Hepatocyte (in vitro differentiated cells): ENCODE data around the gene THUMPD3. TPM values are rescaled to one million over a fixed set of nuclear protein-coding genes. Genes with fewer than 3 reads are reported as not detected.

ENCODE experiments used
- DNase-seq: peaks from one replicate; pipeline ENCODE4 v3.0.0-alpha.2; 2016; ENCODE audit warnings: low spot score
- H2AFZ ChIP-seq: fragments of 200-600 bp; sonication (generic); 2 replicates; pipeline ENCODE4 v1.6.0; 2016; ENCODE audit warnings: antibody characterized with exemption, mild to moderate bottlenecking
- H3K27ac ChIP-seq: fragments of 200-600 bp; sonication (generic); 2 replicates; pipeline ENCODE4 v1.5.1; 2016; ENCODE audit warnings: mild to moderate bottlenecking
- H3K27me3 ChIP-seq: fragments of 200-600 bp; sonication (generic); 2 replicates; pipeline ENCODE4 v1.6.1; 2016
- H3K36me3 ChIP-seq: fragments of 200-600 bp; sonication (generic); replicated peaks from 2 replicates; pipeline ENCODE4 v1.5.1; 2016; ENCODE audit warnings: low read depth; ENCODE audit not compliant: insufficient read depth
- H3K4me1 ChIP-seq: fragments of 200-600 bp; sonication (generic); 2 replicates; pipeline ENCODE4 v1.5.1; 2016; ENCODE audit warnings: mild to moderate bottlenecking, moderate library complexity; ENCODE audit not compliant: insufficient read depth
- H3K4me2 ChIP-seq: fragments of 200-600 bp; sonication (generic); 2 replicates; pipeline ENCODE4 v1.6.0; 2016
- H3K4me3 ChIP-seq: fragments of 200-600 bp; sonication (generic); 2 replicates; pipeline ENCODE4 v1.5.1; 2016; ENCODE audit warnings: mild to moderate bottlenecking
- H3K79me2 ChIP-seq: fragments of 200-600 bp; sonication (generic); 2 replicates; pipeline ENCODE4 v1.6.0; 2017; ENCODE audit warnings: mild to moderate bottlenecking
- H3K9me2 ChIP-seq: fragments of 200-600 bp; sonication (generic); replicated peaks from 2 replicates; pipeline ENCODE4 v1.6.0; 2017; ENCODE audit warnings: mild to moderate bottlenecking; ENCODE audit not compliant: insufficient read depth
- H3K9me3 ChIP-seq: fragments of 200-600 bp; sonication (generic); 2 replicates; pipeline ENCODE4 v1.5.1; 2016; ENCODE audit warnings: low read depth, mild to moderate bottlenecking
- H4K20me1 ChIP-seq: fragments of 200-600 bp; sonication (generic); 2 replicates; pipeline ENCODE4 v1.6.0; 2016; ENCODE audit warnings: mild to moderate bottlenecking; ENCODE audit not compliant: insufficient read depth, poor library complexity, severe bottlenecking
- CTCF ChIP-seq: fragments of 200-600 bp; sonication (generic); IDR thresholded peaks from 2 replicates; pipeline ENCODE4 v1.5.1; 2016; ENCODE audit warnings: antibody characterized with exemption, mild to moderate bottlenecking; ENCODE audit not compliant: poor library complexity
- EZH2 ChIP-seq: fragments of 200-600 bp; sonication (generic); IDR thresholded peaks from 2 replicates; pipeline ENCODE4 v1.6.1; 2016; ENCODE audit warnings: antibody characterized with exemption, mild to moderate bottlenecking, borderline replicate concordance
- EZH2phosphoT487 ChIP-seq: fragments of 200-600 bp; sonication (generic); IDR thresholded peaks from one replicate; pipeline ENCODE4 v1.6.1; 2018; ENCODE audit warnings: antibody characterized with exemption, mild to moderate bottlenecking, low read depth, moderate library complexity; ENCODE audit not compliant: unreplicated experiment, severe bottlenecking
- WGBS: methylation state at CpG from one replicate; pipeline ENCODE4 v1.1.6; 2016; ENCODE audit warnings: low lambda C conversion rate; ENCODE audit errors: missing lambda C conversion rate; 5-methylcytosine and 5-hydroxymethylcytosine counted together
- polyA plus RNA-seq: library from polyadenylated mRNA; unstranded; fragments of >200 nt; fragmentation: Nextera tagmentation; extraction: Ambion mirVana; gene quantifications from 2 replicates; pipeline ENCODE4 v1.2.1, GENCODE V29; 2016
- total RNA-seq: library from RNA; depleted of rRNA; stranded (reverse); fragments of >200 nt; gene quantifications from 2 replicates; pipeline ENCODE4 v1.2.3, GENCODE V29; 2014

THUMPD3 gene
- total and polyA plus RNA-seq, 2 experiments from 2014 or later = 17.3 to 22.7 TPM

GRCh38 chr3:9369508-9369907 lies 6.7 kb downstream of the THUMPD3 start:
- Histone ChIP-seq H3K27ac (no peak overlapping the region), H3K4me1 (peaks cover 2% of the 10 kb centered on the region), H4K20me1 (no peaks in the 10 kb centered on the region), H3K36me3 (no peaks in the 10 kb centered on the region), H3K79me2 (peaks cover 1% of the 10 kb centered on the region), H3K27me3 (no peaks in the 10 kb centered on the region), H3K4me3 (no peak overlapping the region), H3K9me2 (no peaks in the 10 kb centered on the region), H2AFZ (no peak overlapping the region), H3K9me3 (no peaks in the 10 kb centered on the region), H3K4me2 (no peak overlapping the region)
- no peak for DNase-seq
- TF ChIP-seq CTCF (no peak), EZH2 (no peak), EZH2phosphoT487 (no peak)
- 94% methylated on average over 1 of the region's 1 CpG for WGBS

DNA sequence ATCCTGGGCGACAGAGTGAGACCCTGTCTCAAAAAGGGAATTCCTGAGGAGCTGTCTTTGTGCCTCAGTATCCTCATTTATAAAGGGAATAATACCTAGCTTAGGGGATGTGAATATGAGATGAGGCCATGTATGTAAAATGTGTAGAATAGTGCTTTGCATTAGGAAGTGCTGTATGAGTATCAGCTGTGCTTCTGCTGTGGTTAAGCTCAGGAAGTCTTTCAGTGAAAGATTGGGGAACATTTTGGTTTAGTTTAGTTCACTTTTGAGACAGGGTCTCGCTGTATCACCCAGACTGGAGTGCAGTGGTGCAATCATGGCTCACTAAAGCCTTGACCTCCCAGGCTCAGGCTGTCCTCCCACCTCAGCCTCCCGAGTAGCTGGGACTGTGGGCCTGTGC lies 10.6 kb downstream of the THUMPD3 start:
- Histone ChIP-seq H3K27me3 (no peaks in the 10 kb centered on the region), H3K9me2 (no peaks in the 10 kb centered on the region), H2AFZ (no peak overlapping the region), H3K9me3 (no peaks in the 10 kb centered on the region), H3K4me3 (no peak overlapping the region), H3K4me1 (no peaks in the 10 kb centered on the region), H3K27ac (no peak overlapping the region), H4K20me1 (no peaks in the 10 kb centered on the region), H3K79me2 (no peaks in the 10 kb centered on the region), H3K4me2 (no peak overlapping the region), H3K36me3 (no peaks in the 10 kb centered on the region)
- no peak for DNase-seq
- 98% methylated on average over 3 of the region's 3 CpGs for WGBS
- TF ChIP-seq EZH2phosphoT487 (no peak), EZH2 (no peak), CTCF (no peak)

GRCh38 chr3:9377981-9378380 lies 15.1 kb downstream of the THUMPD3 start:
- Histone ChIP-seq H3K79me2 (no peaks in the 10 kb centered on the region), H4K20me1 (no peaks in the 10 kb centered on the region), H3K36me3 (no peaks in the 10 kb centered on the region), H3K27ac (no peak overlapping the region), H3K4me3 (no peak overlapping the region), H3K9me3 (no peaks in the 10 kb centered on the region), H3K4me1 (no peaks in the 10 kb centered on the region), H2AFZ (no peak overlapping the region), H3K27me3 (no peaks in the 10 kb centered on the region), H3K4me2 (no peak overlapping the region), H3K9me2 (no peaks in the 10 kb centered on the region)
- no peak for TF ChIP-seq EZH2
- TF ChIP-seq EZH2phosphoT487 = no peak
- TF ChIP-seq CTCF = no peak
- WGBS = 92% methylated on average over 1 of the region's 1 CpG
- DNase-seq = no peak

DNA sequence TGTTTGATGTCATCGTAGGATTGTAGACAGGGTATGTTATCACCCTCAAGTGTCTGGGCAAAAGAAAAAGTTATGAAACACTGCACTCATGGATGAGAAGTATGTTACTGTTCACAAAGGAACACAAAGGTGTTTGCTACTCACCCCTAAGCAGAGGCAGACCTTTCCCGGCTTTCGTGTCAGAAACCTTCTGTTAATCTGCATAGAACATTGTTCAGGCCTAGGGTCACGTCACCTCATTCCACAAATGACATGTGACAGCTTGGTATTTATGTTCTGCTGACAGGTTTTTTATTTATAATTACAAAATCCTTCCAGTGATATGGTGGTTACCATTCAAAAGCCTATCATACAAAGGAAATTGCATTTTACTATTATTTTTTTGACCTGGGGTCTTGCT lies 16.5 kb downstream of the THUMPD3 start:
- Histone ChIP-seq H3K36me3 (no peaks in the 10 kb centered on the region), H3K27me3 (no peaks in the 10 kb centered on the region), H3K4me2 (no peak overlapping the region), H3K9me2 (no peaks in the 10 kb centered on the region), H4K20me1 (no peaks in the 10 kb centered on the region), H3K9me3 (no peaks in the 10 kb centered on the region), H3K79me2 (no peaks in the 10 kb centered on the region), H3K27ac (no peak overlapping the region), H3K4me3 (no peak overlapping the region), H2AFZ (no peak overlapping the region), H3K4me1 (no peaks in the 10 kb centered on the region)
- WGBS = 78% methylated on average over 4 of the region's 4 CpGs
- no peak for DNase-seq
- TF ChIP-seq CTCF (no peak), EZH2 (no peak), EZH2phosphoT487 (no peak)
